GM19351 (cell line): ENCODE data around the gene ACTL10.
"Not testable (repeated sequence)": the region's sequence is repeated elsewhere in the genome, so short reads cannot be mapped to it uniquely, and the experiment has no call there.

Experiments
- ATAC-seq: cut with Tn5 transposase; IDR thresholded peaks from one replicate; pipeline ENCODE4 v1.9.1; 2021; ENCODE audit warnings: mild to moderate bottlenecking, moderate library complexity; ENCODE audit not compliant: unreplicated experiment

The ACTL10 gene

GRCh38 chr20:33693741-33694638, 27.2 kb downstream of the ACTL10 start:
- no peak for ATAC-seq

- ATAC-seq: no peak
These were observed 27.9 kb downstream of the ACTL10 start for GRCh38 chr20:33694639-33695012.

GRCh38 chr20:33696448-33696847, 29.7 kb downstream of the ACTL10 start:
- no peak for ATAC-seq

- no peak for ATAC-seq
These were observed 30.4 kb downstream of the ACTL10 start for GRCh38 chr20:33697129-33697528.

- ATAC-seq: not testable (repeated sequence)
These were observed 32.2 kb downstream of the ACTL10 start for GRCh38 chr20:33698966-33699365.

GRCh38 chr20:33700696-33701441, 34.1 kb downstream of the ACTL10 start:
- ATAC-seq: not testable (repeated sequence)

- ATAC-seq: no peak
These were observed 35.1 kb downstream of the ACTL10 start for GRCh38 chr20:33701629-33702450.

- ATAC-seq: no peak
These were observed 36.1 kb downstream of the ACTL10 start for GRCh38 chr20:33702861-33703260.

- ATAC-seq: no peak
These were observed 36.9 kb downstream of the ACTL10 start for GRCh38 chr20:33703498-33704137.

GRCh38 chr20:33704197-33704924, 37.6 kb downstream of the ACTL10 start:
- no peak for ATAC-seq

- no peak for ATAC-seq
These were observed 40.9 kb downstream of the ACTL10 start for GRCh38 chr20:33707668-33708067.

GRCh38 chr20:33709398-33709797, 42.7 kb downstream of the ACTL10 start:
- ATAC-seq: no peak

GRCh38 chr20:33709905-33710541, 43.3 kb downstream of the ACTL10 start:
- ATAC-seq: no peak

- ATAC-seq: no peak
These were observed 44.1 kb downstream of the ACTL10 start for GRCh38 chr20:33710681-33711445.

GRCh38 chr20:33711446-33711738, 44.6 kb downstream of the ACTL10 start:
- no peak for ATAC-seq

GRCh38 chr20:33713865-33714367, 47.2 kb downstream of the ACTL10 start:
- no peak for ATAC-seq

- ATAC-seq: no peak
These were observed 49.8 kb downstream of the ACTL10 start for GRCh38 chr20:33716498-33716897.
